Mesenchymal stem cell (in vitro differentiated cells and primary cell): ENCODE results near the gene BCL7B.

ENCODE experiments used
- DNase-seq: peaks from one replicate; pipeline ENCODE4 v3.0.0-alpha.2; 2013
- H2AFZ ChIP-seq: one replicate; pipeline ENCODE4 v1.6.1; 2013; ENCODE audit warnings: low read depth, mild to moderate bottlenecking, control low read depth, inconsistent platforms, low read length, moderate library complexity
- H2AK5ac ChIP-seq: 2 replicates; pipeline ENCODE4 v1.6.1; 2013; ENCODE audit warnings: low read length, moderate library complexity, mild to moderate bottlenecking, inconsistent platforms; ENCODE audit not compliant: severe bottlenecking
- H2BK120ac ChIP-seq: one replicate; pipeline ENCODE4 v1.6.1; 2013; ENCODE audit warnings: low read depth, mild to moderate bottlenecking, inconsistent platforms, low read length, moderate library complexity
- H2BK12ac ChIP-seq, 2 experiments: one replicate each; pipeline ENCODE4 v1.6.1; 2013; ENCODE audit warnings: inconsistent platforms in 2 of 2, low read length in 2 of 2, mild to moderate bottlenecking in 2 of 2, moderate library complexity in 2 of 2, control low read depth in 1 of 2
- H2BK15ac ChIP-seq: one replicate; pipeline ENCODE4 v1.6.1; 2013; ENCODE audit warnings: mild to moderate bottlenecking, low read depth, inconsistent platforms; ENCODE audit not compliant: poor library complexity, severe bottlenecking
- H2BK5ac ChIP-seq: 2 replicates; pipeline ENCODE4 v1.6.1; 2013; ENCODE audit warnings: low read depth, mild to moderate bottlenecking, low read length, control low read depth, inconsistent platforms; ENCODE audit not compliant: poor library complexity, severe bottlenecking
- H3K14ac ChIP-seq, 2 experiments: one replicate each; pipeline ENCODE4 v1.6.1; 2013; ENCODE audit warnings: inconsistent platforms in 2 of 2, low read length in 2 of 2, control low read depth in 1 of 2, mild to moderate bottlenecking in 1 of 2, moderate library complexity in 1 of 2
- H3K18ac ChIP-seq, 2 experiments: one replicate each; pipeline ENCODE4 v1.6.1; 2013; ENCODE audit warnings: inconsistent platforms in 2 of 2, low read length in 2 of 2, control low read depth in 1 of 2, low read depth in 1 of 2, mild to moderate bottlenecking in 1 of 2
- H3K23ac ChIP-seq, 2 experiments: one replicate each; pipeline ENCODE4 v1.6.1; 2013; ENCODE audit warnings: inconsistent platforms in 2 of 2, low read length in 2 of 2, mild to moderate bottlenecking in 2 of 2, moderate library complexity in 2 of 2, control low read depth in 1 of 2
- H3K27ac ChIP-seq: 2 replicates; pipeline ENCODE4 v1.5.1; 2013; ENCODE audit warnings: mild to moderate bottlenecking, moderate library complexity, low read length, control low read depth, inconsistent platforms; ENCODE audit not compliant: poor library complexity, severe bottlenecking
- H3K27me3 ChIP-seq, 2 experiments: 2 replicates each; pipeline versions ENCODE4 v1.6.1 to v1.7.0; 2013; ENCODE audit warnings: low read length in 2 of 2, mild to moderate bottlenecking in 2 of 2, moderate library complexity in 2 of 2, control low read depth in 1 of 2, inconsistent platforms in 1 of 2; ENCODE audit not compliant: control insufficient read depth in 1 of 2, insufficient read depth in 1 of 2
- H3K36me3 ChIP-seq, 2 experiments: 2 replicates each; pipeline versions ENCODE4 v1.6.1 to v1.7.0; 2013; ENCODE audit warnings: low read length in 2 of 2, control low read depth in 1 of 2, inconsistent platforms in 1 of 2, low read depth in 1 of 2, mild to moderate bottlenecking in 1 of 2; ENCODE audit not compliant: insufficient read depth in 2 of 2, control insufficient read depth in 1 of 2
- H3K4ac ChIP-seq, 2 experiments: one replicate each; pipeline ENCODE4 v1.6.1; 2013; ENCODE audit warnings: inconsistent platforms in 2 of 2, low read length in 2 of 2, mild to moderate bottlenecking in 2 of 2, moderate library complexity in 2 of 2, control low read depth in 1 of 2, low read depth in 1 of 2
- H3K4me1 ChIP-seq: 2 replicates; pipeline ENCODE4 v1.6.1; 2013; ENCODE audit warnings: low read depth, low read length, control low read depth; ENCODE audit not compliant: control insufficient read depth, insufficient read depth
- H3K4me2 ChIP-seq: 2 replicates; pipeline ENCODE4 v1.6.1; 2013; ENCODE audit warnings: low read length, mild to moderate bottlenecking, inconsistent platforms; ENCODE audit not compliant: poor library complexity, severe bottlenecking
- H3K4me3 ChIP-seq, 2 experiments: 2 replicates each; pipeline versions ENCODE4 v1.5.1 to v1.7.0; 2013; ENCODE audit warnings: low read length in 2 of 2, mild to moderate bottlenecking in 2 of 2, control low read depth in 1 of 2, low read depth in 1 of 2; ENCODE audit not compliant: insufficient read depth in 1 of 2
- H3K79me1 ChIP-seq: replicated peaks from 2 replicates; pipeline ENCODE4 v1.6.1; 2013; ENCODE audit warnings: mild to moderate bottlenecking, control low read depth, low read length, inconsistent platforms; ENCODE audit not compliant: poor library complexity, severe bottlenecking
- H3K9ac ChIP-seq: 2 replicates; pipeline ENCODE4 v1.7.0; 2013; ENCODE audit warnings: mild to moderate bottlenecking, low read length, moderate library complexity
- H3K9me3 ChIP-seq: 2 replicates; pipeline ENCODE4 v1.7.0; 2013; ENCODE audit warnings: mild to moderate bottlenecking, low read length; ENCODE audit not compliant: control insufficient read depth
- H4K8ac ChIP-seq: one replicate; pipeline ENCODE4 v1.6.1; 2013; ENCODE audit warnings: inconsistent platforms, mild to moderate bottlenecking, low read length, moderate library complexity
- H4K91ac ChIP-seq: one replicate; pipeline ENCODE4 v1.6.1; 2013; ENCODE audit warnings: mild to moderate bottlenecking, low read length, inconsistent platforms
- WGBS: methylation state at CpG from one replicate; pipeline ENCODE4 v1.1.7; 2013; ENCODE audit warnings: mixed read lengths; 5-methylcytosine and 5-hydroxymethylcytosine counted together

BCL7B gene

GRCh38 chr7:73518470-73518869 is 39.0 kb downstream of the BCL7B start:
- Histone ChIP-seq H3K4ac (no peak overlapping the region), H3K4me1 (peaks cover 10% of the 10 kb centered on the region), H2BK12ac (no peak overlapping the region), H3K4me3 (peak overlapping the region in 1 of 2 experiments; percentile 81), H3K27me3 (no peaks in the 10 kb centered on the region), H4K91ac (peak overlapping the region; percentile 50), H3K23ac (no peak overlapping the region), H3K9me3 (no peaks in the 10 kb centered on the region), H2AK5ac (no peak overlapping the region), H3K9ac (peak overlapping the region; percentile 53), H3K14ac (no peak overlapping the region), H3K79me1 (no peaks in the 10 kb centered on the region), H3K18ac (no peak overlapping the region), H2AFZ (no peak overlapping the region), H4K8ac (no peak overlapping the region), H3K4me2 (no peak overlapping the region), H2BK15ac (no peak overlapping the region), H2BK5ac (no peak overlapping the region), H2BK120ac (no peak overlapping the region), H3K27ac (no peak overlapping the region), H3K36me3 (peaks cover 35 to 48% of the 10 kb centered on the region in 2 experiments)
- WGBS = 93% methylated on average over 5 of the region's 5 CpGs
- DNase-seq = no peak

GRCh38 chr7:73517241-73517995 is 40.1 kb downstream of the BCL7B start:
- H3K4ac ChIP-seq = no peak overlapping the region
- no peak overlapping the region for H2BK5ac ChIP-seq
- no peaks in the 10 kb centered on the region for H3K9me3 ChIP-seq
- WGBS = 97% methylated on average over 6 of the region's 6 CpGs
- peaks cover 35 to 58% of the 10 kb centered on the region in 2 experiments for H3K36me3 ChIP-seq
- H3K4me1 ChIP-seq = peaks cover 12% of the 10 kb centered on the region
- H2AK5ac ChIP-seq = no peak overlapping the region
- DNase-seq = no peak
- H2BK15ac ChIP-seq = no peak overlapping the region
- H3K27me3 ChIP-seq = no peaks in the 10 kb centered on the region
- H2AFZ ChIP-seq = no peak overlapping the region
- no peak overlapping the region for H4K91ac ChIP-seq
- H2BK120ac ChIP-seq = no peak overlapping the region
- H3K27ac ChIP-seq = no peak overlapping the region
- no peak overlapping the region for H2BK12ac ChIP-seq
- H4K8ac ChIP-seq = no peak overlapping the region
- no peak overlapping the region for H3K23ac ChIP-seq
- H3K4me3 ChIP-seq = no peak overlapping the region
- no peak overlapping the region for H3K4me2 ChIP-seq
- H3K18ac ChIP-seq = no peak overlapping the region
- H3K79me1 ChIP-seq = no peaks in the 10 kb centered on the region
- no peak overlapping the region for H3K9ac ChIP-seq
- H3K14ac ChIP-seq = no peak overlapping the region

GRCh38 chr7:73515178-73515577 is 42.3 kb downstream of the BCL7B start:
- Histone ChIP-seq H2AK5ac (no peak overlapping the region), H3K27me3 (no peaks in the 10 kb centered on the region), H2BK120ac (no peak overlapping the region), H4K8ac (no peak overlapping the region), H3K9ac (no peak overlapping the region), H3K9me3 (no peaks in the 10 kb centered on the region), H4K91ac (no peak overlapping the region), H3K27ac (no peak overlapping the region), H3K4me2 (no peak overlapping the region), H3K36me3 (peaks cover 35 to 75% of the 10 kb centered on the region in 2 experiments), H3K4me1 (peaks cover 14% of the 10 kb centered on the region), H2AFZ (no peak overlapping the region), H3K4ac (no peak overlapping the region), H2BK15ac (no peak overlapping the region), H3K18ac (no peak overlapping the region), H2BK5ac (no peak overlapping the region), H3K14ac (no peak overlapping the region), H2BK12ac (no peak overlapping the region), H3K4me3 (no peak overlapping the region), H3K23ac (no peak overlapping the region), H3K79me1 (no peaks in the 10 kb centered on the region)
- no peak for DNase-seq
- WGBS = 99% methylated on average over 3 of the region's 3 CpGs

- no peak overlapping the region for H3K23ac ChIP-seq
- H3K4me1 ChIP-seq = peaks cover 9% of the 10 kb centered on the region
Observed at GRCh38 chr7:73512018-73512780, 45.3 kb downstream of the BCL7B start.

More at GRCh38 chr7:73512018-73512780, 45.3 kb downstream of the BCL7B start:
- Histone ChIP-seq H3K9me3 (no peaks in the 10 kb centered on the region), H2AK5ac (peak overlapping the region; percentile 96), H2BK15ac (no peak overlapping the region), H3K9ac (no peak overlapping the region), H2BK12ac (no peak overlapping the region), H3K36me3 (peaks cover 60 to 89% of the 10 kb centered on the region in 2 experiments), H3K27me3 (no peaks in the 10 kb centered on the region), H2BK5ac (peak overlapping the region; percentile 91), H3K4me2 (no peak overlapping the region), H3K14ac (no peak overlapping the region), H2BK120ac (no peak overlapping the region), H3K4me3 (no peak overlapping the region), H3K4ac (no peak overlapping the region), H4K8ac (no peak overlapping the region), H2AFZ (no peak overlapping the region), H3K79me1 (peaks cover 3% of the 10 kb centered on the region), H4K91ac (no peak overlapping the region), H3K27ac (peak overlapping the region; percentile 95), H3K18ac (no peak overlapping the region)
- DNase-seq = no peak
- 92% methylated on average over 2 of the region's 8 CpGs for WGBS
